ENCODE results near the gene ZNF385A.
"Not testable (repeated sequence)": the region's sequence is repeated elsewhere in the genome, so short reads cannot be mapped to it uniquely, and the experiment has no call there.

DNA sequence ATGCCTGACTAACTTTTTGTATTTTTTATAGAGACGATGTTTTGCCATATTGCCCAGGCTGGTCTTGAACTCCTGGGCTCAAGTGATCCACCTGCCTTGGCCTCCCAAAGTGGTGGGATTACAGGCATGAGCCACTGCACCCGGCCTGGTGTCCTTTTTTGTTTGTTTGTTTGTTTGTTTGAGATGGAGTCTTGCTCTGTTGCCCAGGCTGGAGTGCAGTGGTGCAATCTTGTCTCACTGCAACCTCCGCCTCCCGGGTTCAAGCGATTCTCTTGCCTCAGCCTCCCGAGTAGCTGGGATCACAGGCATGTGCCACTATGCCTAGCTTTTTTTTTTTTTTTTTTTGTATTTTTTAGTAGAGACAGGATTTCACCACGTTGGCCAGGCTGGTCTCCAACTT is 30.3 kb downstream of the ZNF385A start:
- TF ChIP-seq ZNF518A (tag by site-specific recombination; conservative IDR thresholded peaks at IDR 0.05; ENCODE audit: low read depth); ZNF335 (tag by site-specific recombination; conservative IDR thresholded peaks at IDR 0.05); YY1 (tag by site-specific recombination; IDR thresholded peaks at IDR 0.05); CTCF (tag by site-specific recombination; IDR thresholded peaks at IDR 0.05); ZNF132 (tag by site-specific recombination; IDR thresholded peaks at IDR 0.05; ENCODE audit: borderline replicate concordance); MYNN (tag by site-specific recombination; IDR thresholded peaks at IDR 0.05; ENCODE audit: borderline replicate concordance); SP3 (tag by site-specific recombination; IDR thresholded peaks at IDR 0.05); ZNF530 (tag by site-specific recombination; IDR thresholded peaks at IDR 0.05; ENCODE audit: low read depth); ZBTB26 (tag by site-specific recombination; optimal IDR thresholded peaks at IDR 0.05): not testable (repeated sequence)
